Skeletal muscle tissue (tissue), 4 donors: ENCODE results near the gene AP3S1. TPM values are rescaled to one million over a fixed set of nuclear protein-coding genes. Genes with fewer than 3 reads are reported as not detected.

Experiments
- H3K27ac ChIP-seq: one replicate; pipeline ENCODE4 v1.7.0; 2013; ENCODE audit warnings: mild to moderate bottlenecking, low read depth, low read length, inconsistent platforms
- H3K27me3 ChIP-seq, 3 donors: one replicate each; pipeline ENCODE4 v1.7.0; 2013; ENCODE audit warnings: low read length in 3 of 3; ENCODE audit not compliant: control insufficient read depth in 3 of 3, insufficient read depth in 3 of 3
- H3K36me3 ChIP-seq, 3 donors: one replicate each; pipeline ENCODE4 v1.7.0; 2013; ENCODE audit warnings: low read length in 3 of 3; ENCODE audit not compliant: control insufficient read depth in 3 of 3, insufficient read depth in 3 of 3
- H3K4me1 ChIP-seq, 3 donors: one replicate each; pipeline ENCODE4 v1.7.0; 2013; ENCODE audit warnings: low read length in 3 of 3, mild to moderate bottlenecking in 3 of 3; ENCODE audit not compliant: control insufficient read depth in 3 of 3, insufficient read depth in 3 of 3
- H3K4me3 ChIP-seq, 3 donors: one replicate each; pipeline ENCODE4 v1.7.0; 2013; ENCODE audit warnings: low read length in 3 of 3
- H3K9ac ChIP-seq, 3 donors: one replicate each; pipeline ENCODE4 v1.7.0; 2013; ENCODE audit warnings: low read length in 3 of 3, mild to moderate bottlenecking in 3 of 3, moderate library complexity in 2 of 3, low read depth in 1 of 3
- H3K9me3 ChIP-seq, 3 donors: one replicate each; pipeline ENCODE4 v1.7.0; 2013; ENCODE audit warnings: low read length in 3 of 3; ENCODE audit not compliant: control insufficient read depth in 3 of 3
- total RNA-seq: library from RNA; depleted of rRNA; stranded (reverse); fragments of >200 nt; gene quantifications from one replicate; pipeline ENCODE4 v1.2.3, GENCODE V29; 2014
- donor health status: Osteomylitis.

AP3S1 gene
- total RNA-seq, 1 donor from 2014 or later = 92.4 TPM

DNA sequence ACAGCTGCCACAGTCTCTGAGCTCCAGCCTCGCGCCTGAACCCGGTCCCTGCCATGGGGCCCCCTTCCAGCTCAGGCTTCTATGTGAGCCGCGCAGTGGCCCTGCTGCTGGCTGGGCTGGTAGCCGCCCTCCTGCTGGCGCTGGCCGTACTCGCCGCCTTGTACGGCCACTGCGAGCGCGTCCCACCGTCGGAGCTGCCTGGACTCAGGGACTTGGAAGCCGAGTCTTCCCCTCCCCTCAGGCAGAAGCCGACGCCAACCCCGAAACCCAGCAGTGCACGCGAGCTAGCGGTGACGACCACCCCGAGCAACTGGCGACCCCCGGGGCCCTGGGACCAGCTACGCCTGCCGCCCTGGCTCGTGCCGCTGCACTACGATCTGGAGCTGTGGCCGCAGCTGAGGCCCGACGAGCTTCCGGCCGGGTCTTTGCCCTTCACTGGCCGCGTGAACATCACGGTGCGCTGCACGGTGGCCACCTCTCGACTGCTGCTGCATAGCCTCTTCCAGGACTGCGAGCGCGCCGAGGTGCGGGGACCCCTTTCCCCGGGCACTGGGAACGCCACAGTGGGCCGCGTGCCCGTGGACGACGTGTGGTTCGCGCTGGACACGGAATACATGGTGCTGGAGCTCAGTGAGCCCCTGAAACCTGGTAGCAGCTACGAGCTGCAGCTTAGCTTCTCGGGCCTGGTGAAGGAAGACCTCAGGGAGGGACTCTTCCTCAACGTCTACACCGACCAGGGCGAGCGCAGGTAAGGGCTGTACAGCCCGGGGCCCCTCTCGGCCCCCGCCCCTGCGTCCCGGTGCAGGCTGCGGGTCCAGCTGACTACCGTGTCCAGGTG is 121.0 kb downstream of the AP3S1 start:
- no peak overlapping the region for H3K27ac ChIP-seq
- peak overlapping the region in 1 of 3 donors; percentile 33 for H3K9ac ChIP-seq
- H3K4me1 ChIP-seq = peaks cover 2 to 16% (median 5%) of the 10 kb centered on the region in 3 donors
- no peaks in the 10 kb centered on the region for H3K36me3 ChIP-seq
- peaks cover 27 to 40% (median 29%) of the 10 kb centered on the region in 3 donors for H3K27me3 ChIP-seq
- H3K9me3 ChIP-seq = no peaks in the 10 kb centered on the region
- peak overlapping the region; percentile 56 to 64 (median 61) for H3K4me3 ChIP-seq

DNA sequence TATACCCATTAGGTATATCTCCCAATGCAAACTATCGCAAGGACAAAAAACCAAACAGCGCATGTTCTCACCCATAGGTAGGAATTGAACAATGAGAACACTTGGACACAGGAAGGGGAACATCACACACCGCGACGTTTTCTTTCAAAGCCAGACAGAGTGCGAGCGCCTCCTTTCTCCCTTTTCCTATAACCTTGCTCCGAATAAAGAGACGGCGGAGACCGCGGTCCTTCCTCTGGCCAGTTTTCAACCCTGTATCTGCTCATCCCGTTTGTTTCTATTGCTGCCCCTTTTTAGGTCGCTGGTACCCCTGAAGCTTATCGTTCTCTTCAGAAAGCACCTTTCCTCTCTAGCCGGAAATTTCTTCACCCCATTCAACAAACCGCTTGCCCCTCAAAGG is 121.8 kb downstream of the AP3S1 start:
- Histone ChIP-seq H3K36me3 (no peaks in the 10 kb centered on the region), H3K4me1 (peaks cover 2 to 16% (median 5%) of the 10 kb centered on the region in 3 donors), H3K27ac (no peak overlapping the region), H3K27me3 (peaks cover 27 to 40% (median 27%) of the 10 kb centered on the region in 3 donors), H3K9me3 (no peaks in the 10 kb centered on the region), H3K4me3 (no peak overlapping the region), H3K9ac (no peak overlapping the region)

Other genes with a start within 250 kb of the AP3S1 start
- 2.6 TPM for gene TICAM2, start 239.5 kb upstream of the AP3S1 start, total RNA-seq
- 50.1 TPM for gene TMED7, start 215.9 kb upstream of the AP3S1 start, total RNA-seq
- gene CDO1, start 25.3 kb upstream of the AP3S1 start, total RNA-seq = 24.0 TPM
- gene ATG12, start 370 bp upstream of the AP3S1 start, total RNA-seq = 26.1 TPM
- gene LVRN, start 120.5 kb downstream of the AP3S1 start, total RNA-seq = 1.6 TPM
- gene ARL14EPL, start 190.5 kb downstream of the AP3S1 start, total RNA-seq = not detected
- gene COMMD10, start 243.1 kb downstream of the AP3S1 start, total RNA-seq = 37.1 TPM